Keratinocyte (primary cell): ENCODE measurements around the gene PDE11A. TPM values are rescaled to one million over a fixed set of nuclear protein-coding genes. Genes with fewer than 3 reads are reported as not detected.

Experiments used
- DNase-seq: peaks from one replicate; pipeline ENCODE4 v3.0.0-alpha.2; 2011; ENCODE audit warnings: low read depth, missing footprints, low spot score
- FAIRE-seq: peaks from 2 replicates; lab custom pipeline; 2011; peaks lifted over from hg19 to GRCh38; lab: Jason Lieb, UNC
- H2AFZ ChIP-seq: 2 replicates; pipeline ENCODE4 v1.6.0; 2012; ENCODE audit warnings: low read length, control low read depth, inconsistent platforms; ENCODE audit not compliant: control insufficient read depth
- H3K27ac ChIP-seq: 2 replicates; pipeline ENCODE4 v1.5.1; 2011; ENCODE audit warnings: low read length; ENCODE audit not compliant: control insufficient read depth, insufficient read depth
- H3K27me3 ChIP-seq: 3 replicates; pipeline ENCODE4 v1.6.0; 2011; ENCODE audit warnings: low read length; ENCODE audit not compliant: control insufficient read depth, insufficient read depth; ENCODE audit errors: extremely low read depth
- H3K36me3 ChIP-seq, 2 experiments: 2 replicates in 1 of 2; 3 replicates in 1 of 2; pipeline ENCODE4 v1.5.1; 2011; ENCODE audit warnings: low read length in 2 of 2, mild to moderate bottlenecking in 1 of 2; ENCODE audit not compliant: control insufficient read depth in 2 of 2, insufficient read depth in 2 of 2; ENCODE audit errors: extremely low read depth in 1 of 2
- H3K4me1 ChIP-seq: 3 replicates; pipeline ENCODE4 v1.5.1; 2011; ENCODE audit warnings: low read length; ENCODE audit not compliant: control insufficient read depth, insufficient read depth; ENCODE audit errors: extremely low read depth
- H3K4me2 ChIP-seq: 3 replicates; pipeline ENCODE4 v1.6.0; 2011; ENCODE audit warnings: low read depth, low read length; ENCODE audit not compliant: control insufficient read depth, insufficient read depth; ENCODE audit errors: extremely low read depth
- H3K4me3 ChIP-seq, 3 experiments: fragments of 200-600 bp in 1 of 3; sonication (generic) in 1 of 3; 2 replicates in 2 of 3; 3 replicates in 1 of 3; pipeline ENCODE4 v1.5.1; 2011 to 2016; ENCODE audit warnings: low read length in 3 of 3, mild to moderate bottlenecking in 3 of 3, control low read depth in 2 of 3, inconsistent platforms in 1 of 3, low read depth in 1 of 3, mixed read lengths in 1 of 3, mixed run types in 1 of 3, moderate library complexity in 1 of 3; ENCODE audit not compliant: control insufficient read depth in 2 of 3, insufficient read depth in 2 of 3; ENCODE audit errors: extremely low read depth in 1 of 3
- H3K79me2 ChIP-seq: 2 replicates; pipeline ENCODE4 v1.6.0; 2012; ENCODE audit warnings: low read length; ENCODE audit not compliant: control insufficient read depth, insufficient read depth
- H3K9ac ChIP-seq: 3 replicates; pipeline ENCODE4 v1.6.0; 2011; ENCODE audit warnings: low read length; ENCODE audit not compliant: control insufficient read depth, insufficient read depth; ENCODE audit errors: extremely low read depth
- H3K9me1 ChIP-seq: 3 replicates; pipeline ENCODE4 v1.6.0; 2011; ENCODE audit warnings: low read length; ENCODE audit not compliant: control insufficient read depth, insufficient read depth; ENCODE audit errors: extremely low read depth
- H3K9me3 ChIP-seq: 2 replicates; pipeline ENCODE4 v1.5.1; 2012; ENCODE audit warnings: low read depth, low read length; ENCODE audit not compliant: control insufficient read depth
- H4K20me1 ChIP-seq: 3 replicates; pipeline ENCODE4 v1.6.0; 2011; ENCODE audit warnings: low read length; ENCODE audit not compliant: control insufficient read depth, insufficient read depth; ENCODE audit errors: extremely low read depth
- EZH2 ChIP-seq: IDR thresholded peaks from one replicate; pipeline ENCODE4 v1.6.1; 2012; ENCODE audit warnings: inconsistent platforms, mild to moderate bottlenecking, low read length, moderate library complexity
- dilution Hi-C: fragments of 300-500 bp; cut with MboI; formaldehyde crosslinking; loops from one replicate; pipeline ENCODE4 v1.7.0; 2020; ENCODE audit warnings: low sequenced_read_pairs; ENCODE audit not compliant: extremely low pct_ligation_motif_present
- polyA plus RNA-seq, 5 experiments: library from polyadenylated mRNA; depleted of rRNA in 3 of 5; stranded (reverse) in 3 of 5; stranded (forward) in 1 of 5; unstranded in 1 of 5; fragments of >200 nt; gene quantifications; 1 replicate in 1 of 5; 2 replicates in 3 of 5; 3 replicates in 1 of 5; pipeline versions ENCODE4 v1.2.1 to v1.2.3, GENCODE V29; 2011 to 2012; ENCODE audit warnings: missing spikeins in 2 of 5, low read depth in 1 of 5, low replicate concordance in 1 of 5
- TF ChIP-seq, protein P1 (sequence below), 3 experiments: IDR thresholded peaks in 1 of 3; conservative IDR thresholded peaks in 1 of 3; optimal IDR thresholded peaks in 1 of 3; 2 replicates in 2 of 3; 3 replicates in 1 of 3; pipeline versions ENCODE3 to v1.5.1; 2011; ENCODE audit warnings: low read length in 3 of 3, mild to moderate bottlenecking in 3 of 3, moderate library complexity in 2 of 3, control low read depth in 1 of 3, inconsistent platforms in 1 of 3; ENCODE audit not compliant: insufficient read depth in 2 of 3; ENCODE audit errors: extremely low read depth in 1 of 3

Gene PDE11A
- polyA plus RNA-seq, 1 donor (not counting 4 experiments of a cell fraction or from before 2014, with no cell fraction given), result 0.01 TPM

DNA sequence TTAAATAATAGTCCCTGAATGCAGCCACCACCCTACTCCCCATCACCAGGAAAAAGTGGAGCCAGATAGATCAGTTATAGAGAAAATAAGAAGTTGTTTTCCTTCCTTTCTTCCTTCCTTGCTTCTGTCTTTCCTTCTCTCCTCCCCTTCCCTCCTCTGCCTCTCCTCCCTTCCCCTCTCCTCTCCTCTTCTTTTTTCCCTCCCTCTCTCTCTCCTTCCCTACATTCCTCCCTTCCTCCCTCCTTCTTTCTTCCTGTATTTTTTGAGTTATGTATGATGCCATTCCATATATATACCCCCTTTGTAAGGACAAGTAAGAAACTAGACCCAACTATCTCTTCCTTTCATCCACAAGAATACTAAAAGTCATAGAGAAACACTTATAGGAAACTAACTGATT lies 414.3 kb downstream of the PDE11A start:
- no peaks in the 10 kb centered on the region for H3K4me1 ChIP-seq
- TF ChIP-seq, protein P1, sequence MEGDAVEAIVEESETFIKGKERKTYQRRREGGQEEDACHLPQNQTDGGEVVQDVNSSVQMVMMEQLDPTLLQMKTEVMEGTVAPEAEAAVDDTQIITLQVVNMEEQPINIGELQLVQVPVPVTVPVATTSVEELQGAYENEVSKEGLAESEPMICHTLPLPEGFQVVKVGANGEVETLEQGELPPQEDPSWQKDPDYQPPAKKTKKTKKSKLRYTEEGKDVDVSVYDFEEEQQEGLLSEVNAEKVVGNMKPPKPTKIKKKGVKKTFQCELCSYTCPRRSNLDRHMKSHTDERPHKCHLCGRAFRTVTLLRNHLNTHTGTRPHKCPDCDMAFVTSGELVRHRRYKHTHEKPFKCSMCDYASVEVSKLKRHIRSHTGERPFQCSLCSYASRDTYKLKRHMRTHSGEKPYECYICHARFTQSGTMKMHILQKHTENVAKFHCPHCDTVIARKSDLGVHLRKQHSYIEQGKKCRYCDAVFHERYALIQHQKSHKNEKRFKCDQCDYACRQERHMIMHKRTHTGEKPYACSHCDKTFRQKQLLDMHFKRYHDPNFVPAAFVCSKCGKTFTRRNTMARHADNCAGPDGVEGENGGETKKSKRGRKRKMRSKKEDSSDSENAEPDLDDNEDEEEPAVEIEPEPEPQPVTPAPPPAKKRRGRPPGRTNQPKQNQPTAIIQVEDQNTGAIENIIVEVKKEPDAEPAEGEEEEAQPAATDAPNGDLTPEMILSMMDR (optimal IDR thresholded peaks at IDR 0.05 in 1 of 3, IDR thresholded peaks at IDR 0.05 in 1 of 3, conservative IDR thresholded peaks at IDR 0.05 in 1 of 3; ENCODE audit: extremely low read depth in 1 of 3, insufficient read depth in 2 of 3, low read length in 3 of 3), result no peak
- TF ChIP-seq EZH2, result no peak
- H3K79me2 ChIP-seq, result no peaks in the 10 kb centered on the region
- FAIRE-seq (no peak), DNase-seq (no peak)
- H3K9me1 ChIP-seq, result no peaks in the 10 kb centered on the region
- H3K27me3 ChIP-seq, result peaks cover 5% of the 10 kb centered on the region
- no peak overlapping the region for H3K27ac ChIP-seq
- no peak overlapping the region for H3K9ac ChIP-seq
- H2AFZ ChIP-seq, result no peak overlapping the region
- H4K20me1 ChIP-seq, result no peaks in the 10 kb centered on the region
- dilution Hi-C loops, result no loop called here
- H3K4me2 ChIP-seq, result no peak overlapping the region
- no peak overlapping the region for H3K4me3 ChIP-seq
- H3K36me3 ChIP-seq, result no peaks in the 10 kb centered on the region
- no peaks in the 10 kb centered on the region for H3K9me3 ChIP-seq

GRCh38 chr2:177651833-177652232 lies 420.7 kb downstream of the PDE11A start:
- Histone ChIP-seq H3K27ac (no peak overlapping the region), H3K79me2 (no peaks in the 10 kb centered on the region), H3K4me3 (no peak overlapping the region), H3K36me3 (no peaks in the 10 kb centered on the region), H3K9me3 (no peaks in the 10 kb centered on the region), H2AFZ (no peak overlapping the region), H3K4me1 (no peaks in the 10 kb centered on the region), H3K9me1 (no peaks in the 10 kb centered on the region), H3K4me2 (no peak overlapping the region), H4K20me1 (no peaks in the 10 kb centered on the region), H3K9ac (no peak overlapping the region), H3K27me3 (peaks cover 2% of the 10 kb centered on the region)
- FAIRE-seq (no peak), DNase-seq (no peak)
- dilution Hi-C loops, result no loop called here
- TF ChIP-seq, protein P1 (optimal IDR thresholded peaks at IDR 0.05 in 1 of 3, IDR thresholded peaks at IDR 0.05 in 1 of 3, conservative IDR thresholded peaks at IDR 0.05 in 1 of 3; ENCODE audit: extremely low read depth in 1 of 3, insufficient read depth in 2 of 3, low read length in 3 of 3), result no peak
- no peak for TF ChIP-seq EZH2
